HEK293 (cell line): Measurements from ENCODE around the gene CAPN7.

Source experiments
- CTCF ChIA-PET: fragments of 350-600 bp; formaldehyde crosslinking; extraction: SDS; loops from one replicate; lab custom pipeline; 2021; ENCODE audit warnings: antibody characterized with exemption; lab: Yijun Ruan, JAX
- POLR2A ChIA-PET: fragments of 300-600 bp; formaldehyde crosslinking; extraction: SDS; loops from one replicate; lab custom pipeline; 2020; ENCODE audit warnings: antibody characterized with exemption, inconsistent platforms; lab: Yijun Ruan, JAX
- H3K27ac ChIP-seq: fragments of 200-500 bp; sonication (Bioruptor generic); 2 replicates; pipeline ENCODE4 v1.5.1; 2014; ENCODE audit warnings: low read depth, low read length, control low read depth, inconsistent platforms; ENCODE audit errors: extremely low read depth
- H3K36me3 ChIP-seq, 2 experiments: fragments of 200-500 bp in 1 of 2; sonication (Bioruptor generic) in 1 of 2; 1 replicate in 1 of 2; 2 replicates in 1 of 2; pipeline ENCODE4 v1.5.1; 2014 to 2017; ENCODE audit warnings: inconsistent platforms in 2 of 2, low read length in 2 of 2; ENCODE audit not compliant: control insufficient read depth in 2 of 2, insufficient read depth in 1 of 2
- H3K4me1 ChIP-seq: fragments of 200-500 bp; sonication (Bioruptor generic); 2 replicates; pipeline ENCODE4 v1.5.1; 2014; ENCODE audit warnings: mild to moderate bottlenecking, low read length, inconsistent platforms; ENCODE audit not compliant: control insufficient read depth, insufficient read depth
- H3K4me3 ChIP-seq: 2 replicates; pipeline ENCODE4 v1.5.1; 2011; ENCODE audit warnings: low read depth, mild to moderate bottlenecking, control low read depth, low read length, moderate library complexity
- H3K9me3 ChIP-seq: fragments of 200-500 bp; sonication (Bioruptor generic); 2 replicates; pipeline ENCODE4 v1.5.1; 2014; ENCODE audit warnings: low read depth, low read length, inconsistent platforms; ENCODE audit not compliant: control insufficient read depth, insufficient read depth
- BCL11A ChIP-seq: fragments of 450-650 bp; formaldehyde crosslinking; IDR thresholded peaks from 2 replicates; pipeline ENCODE4 v1.5.1; 2016; ENCODE audit warnings: low read depth, missing biosample characterization, missing genetic modification characterization
- EGR2 ChIP-seq: fragments of 450-650 bp; formaldehyde crosslinking; IDR thresholded peaks from 2 replicates; pipeline ENCODE4 v1.5.1; 2016; ENCODE audit warnings: low read depth, missing biosample characterization, missing genetic modification characterization
- GLIS1 ChIP-seq: fragments of 450-650 bp; formaldehyde crosslinking; IDR thresholded peaks from 2 replicates; pipeline ENCODE4 v1.5.1; 2016; ENCODE audit warnings: missing biosample characterization, missing genetic modification characterization
- HOXA7 ChIP-seq: sonication (generic); formaldehyde crosslinking; IDR thresholded peaks from 2 replicates; pipeline ENCODE4 v1.8.1; 2022; ENCODE audit warnings: missing genetic modification reagents, borderline replicate concordance
- HOXC10 ChIP-seq: sonication (generic); formaldehyde crosslinking; IDR thresholded peaks from 2 replicates; pipeline ENCODE4 v1.8.1; 2023; ENCODE audit warnings: mild to moderate bottlenecking, missing genetic modification reagents
- HOXD13 ChIP-seq: sonication (generic); formaldehyde crosslinking; IDR thresholded peaks from 2 replicates; pipeline ENCODE4 v1.8.0; 2022; ENCODE audit warnings: missing genetic modification reagents, borderline replicate concordance
- KLF8 ChIP-seq: fragments of 450-650 bp; formaldehyde crosslinking; IDR thresholded peaks from 2 replicates; pipeline ENCODE4 v1.5.1; 2016; ENCODE audit warnings: missing biosample characterization, missing genetic modification characterization
- MZF1 ChIP-seq: fragments of 450-650 bp; formaldehyde crosslinking; IDR thresholded peaks from 2 replicates; pipeline ENCODE4 v1.5.1; 2017; ENCODE audit warnings: missing biosample characterization, missing genetic modification characterization, borderline replicate concordance
- OSR2 ChIP-seq: fragments of 450-650 bp; formaldehyde crosslinking; IDR thresholded peaks from 2 replicates; pipeline ENCODE4 v1.5.1; 2016; ENCODE audit warnings: missing biosample characterization, missing genetic modification characterization
- PRDM1 ChIP-seq: fragments of 450-650 bp; formaldehyde crosslinking; IDR thresholded peaks from 2 replicates; pipeline ENCODE4; 2016; ENCODE audit warnings: missing biosample characterization, missing genetic modification characterization
- PRDM10 ChIP-seq: fragments of 450-650 bp; formaldehyde crosslinking; IDR thresholded peaks from 2 replicates; pipeline ENCODE4 v1.5.1; 2016; ENCODE audit warnings: missing biosample characterization, missing genetic modification characterization
- ZBTB17 ChIP-seq: fragments of 450-650 bp; formaldehyde crosslinking; IDR thresholded peaks from 2 replicates; pipeline ENCODE4 v1.5.1; 2016; ENCODE audit warnings: missing biosample characterization, missing genetic modification characterization
- ZFHX2 ChIP-seq: fragments of 450-650 bp; formaldehyde crosslinking; conservative IDR thresholded peaks from 2 replicates; pipeline ENCODE4 v1.5.1; 2016; ENCODE audit warnings: missing biosample characterization, missing genetic modification characterization
- ZNF138 ChIP-seq: fragments of 450-650 bp; formaldehyde crosslinking; IDR thresholded peaks from 2 replicates; pipeline ENCODE4 v1.5.1; 2016; ENCODE audit warnings: missing biosample characterization, missing genetic modification characterization, borderline replicate concordance
- ZNF175 ChIP-seq: fragments of 450-650 bp; formaldehyde crosslinking; IDR thresholded peaks from 2 replicates; pipeline ENCODE4 v1.5.1; 2016; ENCODE audit warnings: missing biosample characterization, missing genetic modification characterization
- ZNF239 ChIP-seq: fragments of 450-650 bp; formaldehyde crosslinking; IDR thresholded peaks from 2 replicates; pipeline ENCODE4 v1.5.1; 2016; ENCODE audit warnings: missing biosample characterization, missing genetic modification characterization
- ZNF248 ChIP-seq: fragments of 450-650 bp; formaldehyde crosslinking; IDR thresholded peaks from 2 replicates; pipeline ENCODE4 v1.5.1; 2017; ENCODE audit warnings: missing biosample characterization, missing genetic modification characterization
- ZNF335 ChIP-seq: fragments of 450-650 bp; formaldehyde crosslinking; conservative IDR thresholded peaks from 2 replicates; pipeline ENCODE4 v1.5.1; 2016; ENCODE audit warnings: missing biosample characterization, missing genetic modification characterization
- ZNF394 ChIP-seq: fragments of 450-650 bp; formaldehyde crosslinking; IDR thresholded peaks from 2 replicates; pipeline ENCODE4 v1.5.1; 2016; ENCODE audit warnings: missing biosample characterization, missing genetic modification characterization, mild to moderate bottlenecking, moderate library complexity, borderline replicate concordance
- ZNF488 ChIP-seq: fragments of 450-650 bp; formaldehyde crosslinking; IDR thresholded peaks from 2 replicates; pipeline ENCODE4 v1.5.1; 2016; ENCODE audit warnings: missing biosample characterization, missing genetic modification characterization
- ZNF521 ChIP-seq: fragments of 450-650 bp; formaldehyde crosslinking; IDR thresholded peaks from 2 replicates; pipeline ENCODE4 v1.5.1; 2017; ENCODE audit warnings: missing biosample characterization, mild to moderate bottlenecking, missing genetic modification characterization
- ZNF529 ChIP-seq: fragments of 450-650 bp; formaldehyde crosslinking; IDR thresholded peaks from 2 replicates; pipeline ENCODE4 v1.5.1; 2017; ENCODE audit warnings: missing genetic modification characterization, missing biosample characterization; ENCODE audit not compliant: insufficient replicate concordance
- ZNF558 ChIP-seq: fragments of 450-650 bp; formaldehyde crosslinking; IDR thresholded peaks from 2 replicates; pipeline ENCODE4 v1.5.1; 2016; ENCODE audit warnings: missing biosample characterization, missing genetic modification characterization
- ZNF624 ChIP-seq: fragments of 450-650 bp; formaldehyde crosslinking; IDR thresholded peaks from 2 replicates; pipeline ENCODE4 v1.5.1; 2017; ENCODE audit warnings: missing biosample characterization, missing genetic modification characterization
- ZNF626 ChIP-seq: fragments of 450-650 bp; sonication (Bioruptor Pico); formaldehyde crosslinking; IDR thresholded peaks from 2 replicates; pipeline ENCODE4 v1.5.1; 2018; ENCODE audit warnings: missing biosample characterization, missing genetic modification characterization, inconsistent platforms
- ZNF645 ChIP-seq: fragments of 450-650 bp; formaldehyde crosslinking; IDR thresholded peaks from 2 replicates; pipeline ENCODE4; 2016; ENCODE audit warnings: missing biosample characterization, missing genetic modification characterization
- ZNF654 ChIP-seq: fragments of 450-650 bp; formaldehyde crosslinking; IDR thresholded peaks from 2 replicates; pipeline ENCODE4 v1.5.1; 2016; ENCODE audit warnings: low read depth, missing biosample characterization, missing genetic modification characterization
- ZNF843 ChIP-seq: fragments of 450-650 bp; formaldehyde crosslinking; IDR thresholded peaks from 2 replicates; pipeline ENCODE4 v1.5.1; 2016; ENCODE audit warnings: missing biosample characterization, missing genetic modification characterization

CAPN7 gene

GRCh38 chr3:15256861-15257341 is 50.9 kb downstream of the CAPN7 start:
- Histone ChIP-seq H3K27ac (no peak overlapping the region), H3K4me3 (no peak overlapping the region), H3K36me3 (peaks cover 26 to 97% of the 10 kb centered on the region in 2 experiments; a peak in 2 of 3 replicates), H3K4me1 (no peaks in the 10 kb centered on the region), H3K9me3 (no peaks in the 10 kb centered on the region)
- TF ChIP-seq HOXA7 (CRISPR knock-in tag) (no peak), HOXC10 (CRISPR knock-in tag) (no peak), ZNF626 (tag by site-specific recombination) (no peak), ZNF843 (tag by site-specific recombination) (no peak), ZNF394 (tag by site-specific recombination) (no peak), ZBTB17 (no peak), ZNF654 (no peak), EGR2 (tag by site-specific recombination) (no peak), GLIS1 (tag by site-specific recombination) (no peak), ZNF248 (tag by site-specific recombination) (no peak), ZNF175 (tag by site-specific recombination) (no peak), ZNF558 (tag by site-specific recombination) (no peak), ZNF645 (tag by site-specific recombination) (no peak)
- ChIA-PET CTCF (interaction anchor here (5.0 kb wide), 1 partner anchor 10 kb away, joined by 26 read pairs; no protein-coding TSS in a partner anchor), POLR2A (interaction anchor here (0.6 kb wide), 1 partner anchor 971 kb away, joined by 3 read pairs; no protein-coding TSS in a partner anchor)

GRCh38 chr3:15258720-15259119 is 52.7 kb downstream of the CAPN7 start:
- Histone ChIP-seq H3K4me1 (no peaks in the 10 kb centered on the region), H3K9me3 (no peaks in the 10 kb centered on the region), H3K27ac (no peak overlapping the region), H3K36me3 (peaks cover 21 to 82% of the 10 kb centered on the region in 2 experiments; a peak in 2 of 3 replicates), H3K4me3 (no peak overlapping the region)
- TF ChIP-seq KLF8 (tag by site-specific recombination): no peak
- TF ChIP-seq ZNF335 (tag by site-specific recombination): no peak
- no peak for TF ChIP-seq MZF1 (tag by site-specific recombination)
- 0 out of 2 replicates have a peak, but pooled peaks have one; percentile 9 for TF ChIP-seq PRDM1 (tag by site-specific recombination)
- POLR2A ChIA-PET: no interaction called here
- CTCF ChIA-PET: interaction anchor here (5.0 kb wide), 1 partner anchor 8 kb away, joined by 26 read pairs; no protein-coding TSS in a partner anchor

GRCh38 chr3:15260531-15260930 is 54.5 kb downstream of the CAPN7 start:
- ChIA-PET POLR2A (interaction anchor here (1.0 to 1.4 kb wide), 3 partner anchors 53 to 57 kb away, joined by 3 to 4 read pairs (median 3); no protein-coding TSS in a partner anchor), CTCF (interaction anchor here (1.2 to 1.3 kb wide), 3 partner anchors 19 to 153 kb away, joined by 3 to 4 read pairs (median 4); no protein-coding TSS in a partner anchor)
- H3K4me1 ChIP-seq: no peaks in the 10 kb centered on the region
- no peaks in the 10 kb centered on the region for H3K9me3 ChIP-seq
- peaks cover 7 to 64% of the 10 kb centered on the region in 2 experiments; a peak in 2 of 3 replicates for H3K36me3 ChIP-seq
- no peak overlapping the region for H3K27ac ChIP-seq
- H3K4me3 ChIP-seq: no peak overlapping the region
- TF ChIP-seq ZNF239 (tag by site-specific recombination): no peak
- no peak for TF ChIP-seq ZNF335 (tag by site-specific recombination)
- no peak for TF ChIP-seq ZNF488 (tag by site-specific recombination)
- no peak for TF ChIP-seq ZNF138 (tag by site-specific recombination)
- TF ChIP-seq PRDM10 (tag by site-specific recombination): no peak
- TF ChIP-seq ZNF248 (tag by site-specific recombination): no peak
- TF ChIP-seq ZFHX2: no peak
- TF ChIP-seq BCL11A (tag by site-specific recombination): no peak
- TF ChIP-seq ZNF624 (tag by site-specific recombination): no peak
- TF ChIP-seq HOXD13: no peak
- TF ChIP-seq ZNF529: no peak
- no peak for TF ChIP-seq ZNF521 (tag by site-specific recombination)
- no peak for TF ChIP-seq OSR2 (tag by site-specific recombination)
